HG02798 (cell line): Measurements from ENCODE around the gene OSBPL5.
"Not testable (repeated sequence)": the region's sequence is repeated elsewhere in the genome, so short reads cannot be mapped to it uniquely, and the experiment has no call there.

Experiments used
- ATAC-seq: cut with Tn5 transposase; IDR thresholded peaks from one replicate; pipeline ENCODE4 v1.9.1; 2021; ENCODE audit warnings: mild to moderate bottlenecking; ENCODE audit not compliant: unreplicated experiment, poor library complexity

OSBPL5 gene

DNA sequence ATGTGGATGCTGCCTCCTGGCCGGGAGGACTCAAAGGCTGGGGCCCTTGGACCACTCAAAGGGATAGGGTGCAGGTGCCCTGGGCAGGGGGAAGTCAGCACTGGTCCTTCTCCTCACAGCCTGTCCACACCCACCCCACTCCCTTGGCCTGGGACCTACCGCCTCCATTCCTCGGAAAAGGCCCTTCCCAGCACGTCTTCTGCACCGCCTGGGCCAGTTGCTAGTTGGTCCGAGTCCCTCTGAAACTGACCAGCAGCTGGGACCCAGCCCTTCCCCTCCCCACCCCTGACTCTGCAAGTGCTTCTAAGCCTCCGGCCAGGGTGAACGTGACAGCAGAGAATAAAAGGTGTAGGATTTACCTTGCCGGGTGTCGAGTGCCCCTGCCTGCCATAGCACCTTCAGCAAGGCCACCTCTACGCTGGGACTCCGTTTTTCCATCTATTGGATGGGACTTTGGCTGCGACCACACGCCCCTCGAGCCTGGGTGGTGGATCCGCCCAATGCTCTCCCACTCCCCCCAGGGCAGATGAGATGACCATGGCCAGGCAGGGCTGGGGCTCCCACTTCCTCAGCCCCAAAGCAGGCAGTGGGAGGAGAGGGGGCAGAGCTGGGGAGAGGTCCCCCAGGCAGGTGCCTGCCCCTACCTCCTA lies 37.3 kb downstream of the OSBPL5 start:
- ATAC-seq: no peak

GRCh38 chr11:3126901-3127691 lies 38.0 kb downstream of the OSBPL5 start:
- no peak for ATAC-seq

DNA sequence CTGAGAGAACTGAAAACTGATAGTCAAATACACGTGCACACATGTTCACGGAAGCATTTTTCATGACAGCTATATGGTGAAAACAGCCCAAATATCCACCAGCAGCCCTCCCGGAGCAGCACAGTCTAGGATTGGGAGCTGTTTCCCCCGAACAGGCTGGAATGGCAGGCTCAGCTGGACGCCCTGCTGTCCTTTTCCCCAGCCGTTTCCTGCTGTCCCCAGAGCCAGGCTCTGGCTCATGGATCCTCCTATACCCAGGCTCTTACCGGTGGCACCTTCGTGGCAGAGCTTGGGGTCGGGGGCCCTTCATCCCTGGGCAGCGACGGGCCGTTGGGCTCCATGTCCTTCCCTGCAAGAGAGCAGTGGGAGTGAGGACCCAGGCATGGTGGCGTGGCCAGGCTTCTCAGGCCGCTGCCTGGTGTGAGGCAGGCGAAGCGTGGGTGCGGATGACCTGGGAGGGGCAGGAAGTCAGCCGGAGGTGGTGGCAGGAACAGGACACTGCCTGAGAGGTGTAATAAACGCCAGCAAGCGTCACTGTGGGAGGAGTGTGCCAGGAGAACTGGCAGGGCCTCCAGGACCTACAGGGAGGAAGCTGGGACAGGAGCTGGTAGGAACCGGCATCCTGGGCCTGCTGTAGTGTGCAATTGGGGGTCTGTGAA lies 38.8 kb downstream of the OSBPL5 start:
- ATAC-seq: no peak

DNA sequence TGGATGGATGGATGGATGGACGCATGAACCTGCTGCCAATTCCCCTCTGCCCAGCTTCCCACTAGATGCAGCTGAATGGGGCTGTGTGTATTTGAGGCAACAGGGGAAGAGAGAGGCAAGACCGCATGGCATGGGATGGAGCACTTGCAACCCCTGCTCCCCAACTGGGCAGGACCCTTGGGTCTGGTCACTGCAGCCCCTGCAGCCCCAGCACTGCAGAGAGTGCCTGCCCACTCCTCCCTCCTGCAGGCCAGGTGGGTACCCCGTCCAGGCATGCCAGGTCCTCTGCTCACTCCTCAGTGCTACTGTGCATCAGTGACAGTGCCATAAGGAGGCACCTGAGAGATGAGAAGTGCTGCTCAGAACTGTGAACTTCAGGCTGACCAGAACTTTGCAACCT lies 40.3 kb downstream of the OSBPL5 start:
- ATAC-seq: no peak

DNA sequence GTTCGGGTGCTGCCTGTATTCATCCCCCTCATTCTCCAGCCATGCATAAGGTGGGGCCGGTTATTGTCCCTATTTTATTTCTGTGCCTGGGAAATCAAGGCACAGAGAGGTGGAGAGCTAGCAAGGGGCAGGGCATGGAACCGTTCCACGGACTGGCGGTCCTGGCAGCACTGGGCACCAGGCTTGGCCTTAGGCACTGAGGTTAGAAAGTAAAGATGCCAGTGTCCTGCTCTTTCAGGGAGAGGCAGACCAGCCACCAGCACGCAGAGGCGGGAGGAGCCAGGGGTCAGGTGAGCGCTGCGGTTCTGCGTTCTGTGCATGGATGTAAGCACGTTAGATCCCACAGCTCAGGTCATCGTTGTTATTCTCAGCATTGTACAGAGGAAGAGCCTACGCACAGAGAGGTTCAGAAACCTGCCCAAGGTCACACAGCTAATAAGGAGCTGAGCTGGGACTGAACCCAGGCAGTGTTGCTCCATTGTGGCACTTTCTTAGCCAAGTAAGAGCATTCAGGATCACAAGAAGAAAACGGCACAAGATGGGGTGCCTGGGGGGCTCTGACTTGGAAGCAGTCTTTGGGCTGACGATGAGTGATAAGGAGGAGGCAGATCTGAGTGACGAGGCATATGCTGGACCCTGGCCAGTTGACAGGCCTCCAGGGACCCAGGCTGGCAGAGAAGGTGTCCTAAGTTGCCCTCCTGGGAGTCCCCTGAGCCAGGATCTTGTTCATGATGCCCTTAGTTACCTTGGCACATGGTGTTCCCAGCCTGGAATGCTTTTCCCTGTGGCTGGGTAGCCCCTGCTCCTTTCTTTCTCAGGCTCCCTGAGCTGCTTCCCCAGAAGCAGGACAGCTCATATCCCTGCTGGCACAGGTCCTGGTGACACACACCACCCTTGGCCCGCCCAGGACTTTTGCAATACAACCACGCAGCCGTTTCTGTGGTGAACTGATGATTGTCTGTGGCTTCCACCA lies 41.1 kb downstream of the OSBPL5 start:
- no peak for ATAC-seq

DNA sequence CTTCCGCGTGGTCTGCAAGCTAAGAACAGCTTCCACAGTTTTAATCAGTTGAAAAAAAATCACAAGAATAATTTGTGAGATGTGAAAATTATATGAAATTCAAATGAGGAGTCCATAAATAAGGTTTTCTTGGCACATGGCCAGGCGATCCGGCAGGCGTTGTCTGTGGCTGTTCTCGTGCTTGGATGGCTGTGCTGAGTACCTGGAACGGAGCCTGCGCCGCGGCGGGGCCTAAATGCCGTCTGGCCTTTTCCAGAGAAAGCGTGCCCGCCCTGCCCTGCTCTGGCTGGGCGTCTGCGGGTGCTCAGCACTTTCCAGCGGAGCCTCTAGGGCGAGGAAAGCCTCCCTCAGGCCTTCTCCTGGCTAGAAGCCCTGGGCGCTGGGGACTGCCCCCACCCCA lies 41.8 kb downstream of the OSBPL5 start:
- no peak for ATAC-seq

- ATAC-seq: no peak
Observed at GRCh38 chr11:3122775-3123201, 42.3 kb downstream of the OSBPL5 start.

- ATAC-seq: no peak
Observed at GRCh38 chr11:3121931-3122774, 43.0 kb downstream of the OSBPL5 start.

GRCh38 chr11:3121416-3121815 lies 43.7 kb downstream of the OSBPL5 start:
- no peak for ATAC-seq

DNA sequence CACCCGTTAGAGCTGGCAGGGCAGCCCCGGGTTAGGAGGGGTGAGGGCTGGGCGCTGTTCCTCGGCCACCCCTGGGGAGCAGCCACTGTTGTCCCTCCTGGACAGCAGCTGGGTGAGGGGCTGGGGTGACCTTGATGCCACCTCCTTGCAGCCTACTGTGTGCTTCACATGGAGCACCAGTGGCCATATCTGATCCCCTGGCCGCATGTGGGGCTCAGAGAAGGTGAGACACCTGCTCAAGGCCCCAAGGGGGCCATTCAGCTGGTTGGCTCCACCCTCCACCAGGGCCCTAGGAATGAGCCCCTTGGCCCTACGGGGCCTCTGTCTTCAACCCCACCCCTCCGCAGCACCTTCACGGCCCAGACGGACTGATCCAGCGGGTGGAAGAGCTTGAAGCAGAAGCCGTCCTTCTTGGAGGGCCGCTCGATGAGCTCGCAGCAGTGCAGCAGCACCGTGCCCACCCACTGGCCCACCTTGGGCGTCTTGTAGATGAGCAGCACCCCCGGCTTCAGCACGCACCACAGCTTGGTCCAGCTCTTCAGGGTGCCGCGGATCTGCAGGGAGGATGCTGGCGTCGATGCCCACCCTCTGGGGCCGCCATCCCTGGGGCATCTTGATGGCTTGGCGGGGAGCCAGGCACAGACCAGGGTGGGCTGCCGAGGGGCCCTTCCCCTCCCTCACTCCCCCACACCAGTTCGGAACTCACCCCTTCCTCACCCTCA lies 44.9 kb downstream of the OSBPL5 start:
- no peak for ATAC-seq

- ATAC-seq: no peak
Observed at GRCh38 chr11:3119141-3119821, 45.8 kb downstream of the OSBPL5 start.

DNA sequence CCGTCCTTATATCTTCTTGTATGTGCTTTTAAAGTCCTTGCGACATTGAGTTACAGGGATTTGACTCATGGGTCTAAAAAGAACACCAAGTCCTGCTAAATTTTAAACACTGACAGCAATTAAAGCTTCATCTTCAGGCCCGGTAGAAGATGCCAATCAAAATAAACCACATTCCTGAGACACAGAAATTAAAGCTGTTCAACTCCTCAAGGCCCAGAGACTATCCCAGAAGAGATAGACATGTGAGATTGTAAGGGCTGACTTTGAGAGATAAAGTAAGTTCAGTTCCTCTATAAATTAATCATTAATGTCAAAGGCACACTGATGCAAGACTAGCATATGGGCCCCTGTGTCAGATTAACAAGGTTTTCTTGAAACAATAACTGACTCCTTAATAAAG lies 49.8 kb downstream of the OSBPL5 start:
- no peak for ATAC-seq

- ATAC-seq: not testable (repeated sequence)
Observed at GRCh38 chr11:3113661-3114060, 51.4 kb downstream of the OSBPL5 start.

DNA sequence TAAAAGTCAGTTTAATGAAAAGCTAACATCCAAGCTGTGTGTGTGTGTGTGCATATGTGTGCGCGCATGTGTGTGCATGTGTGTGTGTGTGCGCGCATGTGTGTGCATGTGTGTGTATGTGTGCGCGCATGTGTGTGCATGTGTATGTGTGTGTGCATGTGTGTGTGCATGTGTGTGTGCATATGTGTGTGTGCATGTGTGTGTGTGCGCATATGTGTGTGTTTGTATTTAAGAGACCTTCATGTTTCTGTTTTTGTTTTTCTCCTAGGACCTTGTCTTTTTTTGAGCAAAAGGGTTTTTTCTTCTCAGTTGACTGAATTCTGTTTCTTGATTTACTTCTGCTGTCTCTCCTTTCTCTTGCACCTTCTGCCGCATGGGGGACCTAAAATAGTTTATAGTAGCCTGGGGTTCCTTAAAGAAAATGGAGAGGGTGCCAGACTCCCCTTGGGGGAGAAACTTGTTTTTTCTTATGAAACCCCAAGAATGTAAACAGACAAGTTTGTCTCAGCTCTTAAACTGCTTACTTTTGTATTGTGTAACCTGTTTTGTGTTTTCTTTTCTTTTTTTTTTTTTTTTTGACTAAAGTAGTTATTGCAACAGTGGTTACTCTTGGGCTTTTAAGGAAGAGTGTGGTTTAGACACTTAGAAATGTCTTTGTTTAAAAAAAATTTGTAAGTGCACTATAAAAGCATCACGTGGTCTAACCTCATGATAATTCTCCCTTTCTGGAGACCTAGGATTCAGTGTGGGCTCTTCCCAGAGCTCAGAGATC lies 53.0 kb downstream of the OSBPL5 start:
- no peak for ATAC-seq

DNA sequence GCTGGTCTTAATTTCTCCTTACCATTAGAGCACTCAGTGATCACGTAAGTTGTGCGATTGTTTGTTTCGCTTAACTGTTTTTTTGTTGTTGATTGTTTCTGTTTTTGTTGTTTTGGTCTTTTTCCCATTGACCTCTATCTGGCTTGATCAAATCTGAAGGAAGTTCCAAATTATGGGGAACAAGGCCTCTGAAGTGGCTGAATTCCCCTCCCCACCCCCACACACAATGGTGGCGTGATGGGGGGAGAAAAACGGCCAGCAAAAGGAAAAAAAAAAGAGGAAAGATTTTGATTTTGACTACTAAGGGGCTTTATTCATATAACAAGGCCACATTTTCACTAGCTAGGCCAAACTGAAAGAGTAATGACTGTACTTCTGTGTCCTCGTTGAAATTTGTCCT lies 53.6 kb downstream of the OSBPL5 start:
- no peak for ATAC-seq

GRCh38 chr11:3109921-3110706 lies 55.0 kb downstream of the OSBPL5 start:
- no peak for ATAC-seq

GRCh38 chr11:3109434-3109833 lies 55.7 kb downstream of the OSBPL5 start:
- no peak for ATAC-seq
